ENCODE data around the gene CSAG2. TPM values are rescaled to one million over a fixed set of nuclear protein-coding genes. Genes with fewer than 3 reads are reported as not detected.
"Not testable (repeated sequence)": the region's sequence is repeated elsewhere in the genome, so short reads cannot be mapped to it uniquely, and the experiment has no call there.

The CSAG2 gene
- total RNA-seq, 1 experiment from 2014 or later: not detected

- peaks cover 43% of the 10 kb centered on the region for H3K79me2 ChIP-seq (ENCODE audit: low read depth)
- CTCF ChIA-PET: no interaction called here
- TF ChIP-seq CTCF (conservative IDR thresholded peaks at IDR 0.05) (no peak), EZH2 (IDR thresholded peaks at IDR 0.05; ENCODE audit: low read depth) (no peak)
Observed at GRCh38 chrX:152735860-152736511, 26.9 kb upstream of the CSAG2 start.

GRCh38 chrX:152735101-152735500 is 26.0 kb upstream of the CSAG2 start:
- Histone ChIP-seq H3K9me3 (ENCODE audit: insufficient read depth, low read depth) (no peaks in the 10 kb centered on the region), H3K4me2 (peak overlapping the region; percentile 71), H3K79me2 (ENCODE audit: low read depth) (peaks cover 43% of the 10 kb centered on the region), H3K4me1 (replicated peaks; ENCODE audit: insufficient read depth) (peaks cover 10% of the 10 kb centered on the region; the same call in 1 of the 2 replicates), H2AFZ (no peak overlapping the region), H3K4me3 (peak overlapping the region; percentile 62; the same call in 1 of the 2 replicates), H3F3A (ENCODE audit: insufficient read depth, low read depth) (no peaks in the 10 kb centered on the region), H4K20me1 (ENCODE audit: insufficient read depth) (peaks cover 4% of the 10 kb centered on the region; the same call in 1 of the 2 replicates), H3K27ac (no peak overlapping the region), H3K27me3 (ENCODE audit: insufficient read depth, low read depth) (no peaks in the 10 kb centered on the region; the same call in 1 of the 2 replicates), H3K36me3 (ENCODE audit: low read depth) (0 out of 2 replicates have a peak, but pooled peaks cover 3% of the 10 kb centered on the region), H3K9me2 (ENCODE audit: insufficient read depth) (no peaks in the 10 kb centered on the region)
- BruUV-seq (replicated peaks): no TSS peak
- ChIA-PET CTCF (no interaction called here), POLR2A (ENCODE audit: unreplicated experiment) (no interaction called here)
- intact Hi-C loops (cut with micrococcal nuclease; ENCODE audit: unreplicated experiment): no loop called here
- TF ChIP-seq CTCF (conservative IDR thresholded peaks at IDR 0.05) (no peak), EZH2 (IDR thresholded peaks at IDR 0.05; ENCODE audit: low read depth) (no peak)
- no peak for DNase-seq

More at GRCh38 chrX:152735860-152736511, 26.9 kb upstream of the CSAG2 start:
- POLR2A ChIA-PET (ENCODE audit: unreplicated experiment): no interaction called here
- no TSS peak for BruUV-seq (replicated peaks)
- DNase-seq: no peak
- peaks cover 4% of the 10 kb centered on the region; the same call in 1 of the 2 replicates for H4K20me1 ChIP-seq (ENCODE audit: insufficient read depth)
- intact Hi-C loops (cut with micrococcal nuclease; ENCODE audit: unreplicated experiment): no loop called here
- 0 out of 2 replicates have a peak, but pooled peaks cover 3% of the 10 kb centered on the region for H3K36me3 ChIP-seq (ENCODE audit: low read depth)
- H3K27me3 ChIP-seq (ENCODE audit: insufficient read depth, low read depth): no peaks in the 10 kb centered on the region; the same call in 1 of the 2 replicates
- no peak overlapping the region for H3K27ac ChIP-seq
- no peak overlapping the region for H3K4me3 ChIP-seq
- no peak overlapping the region for H3K4me2 ChIP-seq
- H3K9me3 ChIP-seq (ENCODE audit: insufficient read depth, low read depth): no peaks in the 10 kb centered on the region
- H3F3A ChIP-seq (ENCODE audit: insufficient read depth, low read depth): 0 out of 2 replicates have a peak, but pooled peaks cover 2% of the 10 kb centered on the region
- no peaks in the 10 kb centered on the region for H3K9me2 ChIP-seq (ENCODE audit: insufficient read depth)
- H3K4me1 ChIP-seq (replicated peaks; ENCODE audit: insufficient read depth): peaks cover 10% of the 10 kb centered on the region; the same call in 1 of the 2 replicates
- no peak overlapping the region for H2AFZ ChIP-seq

- peaks cover 43% of the 10 kb centered on the region for H3K79me2 ChIP-seq (ENCODE audit: low read depth)
- TSS peak; percentile 63 for BruUV-seq (replicated peaks)
- intact Hi-C loops (cut with micrococcal nuclease; ENCODE audit: unreplicated experiment): not testable (repeated sequence)
Observed at GRCh38 chrX:152734143-152734858, 25.2 kb upstream of the CSAG2 start.

More at GRCh38 chrX:152734143-152734858, 25.2 kb upstream of the CSAG2 start:
- peak overlapping the region; percentile 37; the same call in 1 of the 2 replicates for H3K27ac ChIP-seq
- H3F3A ChIP-seq (ENCODE audit: insufficient read depth, low read depth); CTCF ChIA-PET; H2AFZ ChIP-seq; H3K27me3 ChIP-seq (ENCODE audit: insufficient read depth, low read depth); H3K9me2 ChIP-seq (ENCODE audit: insufficient read depth); H3K9me3 ChIP-seq (ENCODE audit: insufficient read depth, low read depth); H3K36me3 ChIP-seq (ENCODE audit: low read depth); POLR2A ChIA-PET (ENCODE audit: unreplicated experiment); DNase-seq; H4K20me1 ChIP-seq (ENCODE audit: insufficient read depth): not testable (repeated sequence)
- H3K4me2 ChIP-seq: peak overlapping the region; percentile 71
- peaks cover 10% of the 10 kb centered on the region; the same call in 1 of the 2 replicates for H3K4me1 ChIP-seq (replicated peaks; ENCODE audit: insufficient read depth)
- peak overlapping the region; percentile 62 for H3K4me3 ChIP-seq
